GM21360 (cell line): ENCODE measurements around the gene RBM38.
"Not testable (repeated sequence)": the region's sequence is repeated elsewhere in the genome, so short reads cannot be mapped to it uniquely, and the experiment has no call there.

Experiments used
- ATAC-seq: cut with Tn5 transposase; IDR thresholded peaks from one replicate; pipeline ENCODE4 v1.9.1; 2021; ENCODE audit warnings: mild to moderate bottlenecking, moderate library complexity; ENCODE audit not compliant: unreplicated experiment

Gene RBM38

DNA sequence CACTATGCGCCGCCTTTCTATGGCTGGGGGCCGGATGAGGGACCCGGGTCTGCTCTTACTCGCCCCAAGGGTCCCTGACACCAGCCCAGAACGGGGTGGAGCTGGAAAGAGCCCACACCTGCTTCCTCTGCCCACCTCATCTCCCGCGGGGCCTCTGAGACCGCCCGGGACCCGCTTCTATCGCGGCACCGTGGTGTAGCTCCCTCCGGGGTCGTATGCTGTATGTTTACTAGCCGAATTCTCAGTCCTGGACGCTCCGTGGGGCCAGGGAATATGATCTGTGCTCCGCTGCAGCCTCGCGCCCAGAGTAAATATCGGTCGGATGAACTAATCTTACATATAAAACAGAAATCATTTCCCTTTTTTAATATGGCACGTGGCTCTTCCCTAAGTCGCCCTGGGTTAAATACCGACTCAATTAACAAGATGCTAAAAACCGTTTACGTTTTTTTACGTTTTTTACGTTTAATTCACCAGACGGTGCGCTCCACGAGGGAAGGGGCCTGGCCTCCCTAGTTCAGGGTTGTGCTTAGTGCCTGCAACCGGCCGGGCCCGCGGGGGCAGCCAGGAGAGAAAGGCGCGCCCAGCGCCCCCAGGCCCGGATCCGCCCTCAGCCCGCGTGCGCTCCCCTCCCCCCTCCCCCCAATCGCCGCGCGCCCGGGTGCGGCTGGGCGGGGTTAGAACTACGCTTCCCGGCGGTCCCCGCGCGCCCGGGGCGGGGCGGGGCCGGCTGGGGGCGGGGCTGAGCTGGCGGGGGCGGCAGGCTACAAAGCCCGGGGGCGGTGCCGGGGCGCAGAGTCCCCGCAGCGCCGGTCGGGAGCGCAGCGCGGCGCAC lies at the start of gene RBM38:
TSS of gene RBM38 (plus strand) at position 793 of the 835 bp plus-strand sequence. CDS start 186 bp downstream, outside the sequence.
- peak; percentile 47 for ATAC-seq

DNA sequence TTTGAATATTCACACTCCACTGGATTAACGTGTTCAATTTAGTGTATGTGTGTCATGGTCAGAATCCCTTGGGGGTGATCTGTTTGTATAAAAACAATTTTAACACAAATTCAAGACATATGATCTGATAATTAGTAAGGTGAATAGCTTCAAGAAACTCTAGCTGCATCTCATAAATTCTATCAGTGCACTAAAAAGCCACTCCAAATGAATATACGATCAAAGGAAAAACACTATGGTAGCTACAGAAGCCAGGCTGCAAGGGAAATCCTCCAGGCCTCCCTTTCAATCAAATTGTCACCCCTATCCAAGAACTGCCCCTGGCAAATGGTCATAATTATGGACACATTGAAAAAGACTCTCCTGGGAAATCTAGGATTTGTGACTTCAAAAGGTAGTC lies 49.5 kb upstream of the RBM38 start:
- no peak for ATAC-seq

DNA sequence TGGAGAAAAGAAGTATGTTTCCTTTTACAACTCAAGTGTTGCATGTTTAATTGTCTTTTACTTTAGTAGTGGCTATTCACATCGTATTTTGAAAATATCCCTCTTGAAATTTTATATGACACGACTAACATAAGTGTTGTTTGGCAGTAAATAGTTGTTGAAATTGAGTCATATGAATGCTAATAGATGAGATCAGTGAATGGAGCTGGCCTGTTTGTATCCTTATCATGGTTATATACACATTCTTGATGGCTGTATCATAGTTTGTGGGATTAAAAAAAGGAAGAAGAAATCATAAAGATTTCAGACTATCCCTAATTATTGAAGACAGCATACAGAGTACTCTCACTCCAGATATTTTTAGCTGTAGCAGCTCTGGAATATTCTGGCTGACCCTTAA lies 48.4 kb upstream of the RBM38 start:
- no peak for ATAC-seq

DNA sequence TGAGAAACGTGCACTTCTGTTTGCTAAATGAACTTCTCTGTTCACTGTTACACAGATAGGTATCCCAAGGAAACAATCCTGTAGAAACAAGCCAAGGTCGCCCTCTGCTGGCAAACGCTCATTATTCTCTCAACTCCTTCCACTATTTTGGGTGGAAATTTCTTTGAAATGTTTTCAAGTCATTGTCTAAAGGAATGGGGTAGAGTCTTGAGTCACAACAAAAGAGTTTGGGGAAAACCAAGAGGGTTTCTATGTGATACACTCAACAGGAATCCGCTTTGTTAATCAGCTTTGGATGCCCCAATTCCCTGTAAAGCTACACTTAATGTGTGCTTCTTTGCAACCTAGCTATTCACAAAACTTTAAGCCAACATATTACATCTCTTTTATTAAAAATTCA lies 44.7 kb upstream of the RBM38 start:
- ATAC-seq = no peak

DNA sequence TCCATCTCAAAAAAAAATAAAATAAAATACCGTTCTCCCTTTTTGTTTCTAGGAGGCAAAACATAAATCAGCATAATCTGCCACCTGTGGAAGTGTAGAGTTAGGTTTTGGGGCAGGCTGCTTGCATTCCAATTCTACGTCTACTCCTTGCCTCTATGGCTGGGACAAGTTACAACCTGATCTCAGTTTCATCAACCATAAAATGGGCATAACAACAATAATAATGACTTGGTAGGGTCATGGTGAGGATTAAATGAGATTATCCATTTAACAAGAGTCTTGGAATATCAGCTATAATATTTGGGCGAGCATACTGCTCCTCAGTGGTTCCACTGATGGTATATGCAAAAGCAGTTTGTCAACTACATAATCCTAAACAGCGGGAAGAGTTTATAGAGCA lies 43.8 kb upstream of the RBM38 start:
- ATAC-seq = no peak

DNA sequence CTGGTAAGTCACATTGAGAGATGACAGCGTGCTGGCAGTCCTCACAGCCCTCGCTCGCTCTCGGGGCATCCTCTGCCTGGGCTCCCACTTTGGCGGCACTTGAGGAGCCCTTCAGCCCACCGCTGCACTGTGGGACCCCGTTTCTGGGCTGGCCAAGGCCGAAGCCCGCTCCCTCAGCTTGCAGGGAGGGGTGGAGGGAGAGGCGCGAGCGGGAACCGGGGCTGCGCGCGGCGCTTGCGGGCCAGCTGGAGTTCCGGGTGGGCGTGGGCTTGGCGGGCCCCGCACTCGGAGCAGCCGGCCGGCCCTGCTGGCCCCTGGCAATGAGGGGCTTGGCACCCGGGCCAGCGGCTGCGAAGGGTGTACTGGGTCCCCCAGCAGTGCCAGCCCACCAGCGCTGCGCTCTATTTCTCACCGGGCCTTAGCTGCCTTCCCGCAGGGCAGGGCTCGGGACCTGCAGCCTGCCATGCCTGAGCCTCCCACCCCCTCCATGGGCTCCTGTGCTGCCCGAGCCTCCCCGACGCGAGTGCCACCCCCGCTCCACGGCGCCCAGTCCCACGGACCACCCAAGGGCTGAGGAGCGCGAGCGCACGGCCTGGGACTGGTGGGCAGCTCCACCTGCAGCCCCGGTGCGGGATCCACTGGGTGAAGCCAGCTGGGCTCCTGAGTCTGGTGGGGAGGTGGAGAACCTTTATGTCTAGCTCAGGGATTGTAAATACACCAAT lies 42.8 kb upstream of the RBM38 start:
- ATAC-seq = not testable (repeated sequence)

DNA sequence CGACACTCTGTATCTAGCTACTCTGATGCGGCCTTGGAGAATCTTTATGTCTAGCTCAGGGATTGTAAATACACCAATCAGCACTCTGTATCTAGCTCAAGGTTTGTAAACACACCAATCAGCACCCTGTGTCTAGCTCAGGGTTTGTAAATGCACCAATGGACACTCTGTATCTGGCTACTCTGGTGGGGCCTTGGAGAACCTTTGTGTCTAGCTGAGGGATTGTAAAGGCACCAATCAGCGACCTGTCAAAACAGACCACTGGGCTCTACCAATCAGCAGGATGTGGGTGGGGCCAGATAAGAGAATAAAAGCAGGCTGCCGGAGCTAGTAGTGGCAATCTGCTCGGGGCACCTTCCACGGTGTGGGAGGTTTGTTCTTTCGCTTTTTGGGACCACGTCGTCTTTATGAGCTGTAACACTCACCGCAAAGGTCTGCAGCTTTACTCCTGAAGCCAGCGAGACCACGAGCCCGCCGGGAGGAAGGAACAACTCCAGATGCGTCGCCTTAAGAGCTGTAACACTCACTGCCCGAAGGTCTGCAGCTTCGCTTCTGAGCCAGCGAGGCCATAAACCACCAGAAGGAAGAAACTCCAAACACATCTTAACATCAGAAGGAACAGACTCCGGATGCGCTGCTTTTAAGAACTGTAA lies 42.1 kb upstream of the RBM38 start:
- ATAC-seq = not testable (repeated sequence)

DNA sequence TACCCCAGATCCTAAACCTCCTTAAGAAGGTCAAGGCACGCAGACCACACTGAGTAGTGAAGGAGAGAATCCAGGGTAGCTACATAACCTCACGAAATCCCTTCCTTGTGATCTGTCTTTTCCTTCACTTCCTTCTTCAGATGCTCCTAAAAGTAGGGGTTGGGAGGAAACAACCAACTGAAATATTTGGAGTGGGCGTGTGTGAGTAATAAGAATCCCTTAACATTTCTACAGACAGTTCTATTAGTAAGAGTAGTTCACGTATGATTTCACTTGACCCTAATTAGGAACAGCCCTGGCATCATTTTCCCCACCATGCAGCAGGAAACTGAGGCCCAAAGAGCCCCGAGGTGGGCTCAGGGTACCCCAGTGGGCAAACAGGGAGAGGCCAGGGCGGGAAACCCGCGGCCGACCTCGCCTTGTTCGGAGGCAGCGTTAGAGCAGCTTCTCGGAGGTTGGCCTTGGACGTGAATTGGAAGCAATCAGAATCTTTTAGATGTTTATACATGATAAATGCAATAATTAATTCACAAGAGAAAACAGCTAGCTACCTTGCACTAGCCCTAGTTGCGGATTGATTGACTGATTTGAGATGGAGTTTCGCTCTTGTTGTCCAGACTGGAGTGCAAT lies 41.0 kb upstream of the RBM38 start:
- no peak for ATAC-seq

DNA sequence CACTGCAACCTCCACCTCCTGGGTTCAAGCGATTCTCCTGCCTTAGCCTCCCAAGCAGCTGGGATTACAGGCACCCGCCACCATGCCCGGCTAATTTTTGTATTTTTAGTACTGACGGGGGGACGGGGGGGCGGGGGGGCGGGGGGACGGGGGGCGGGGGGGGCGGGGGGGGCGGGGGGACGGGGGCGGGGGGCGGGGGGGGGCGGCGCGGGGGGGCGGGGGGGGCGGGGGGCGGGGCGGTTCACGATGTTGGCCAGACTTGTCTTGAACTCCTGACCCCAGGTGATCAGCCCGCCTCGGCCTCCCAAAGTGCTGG lies 40.5 kb upstream of the RBM38 start:
- not testable (repeated sequence) for ATAC-seq

DNA sequence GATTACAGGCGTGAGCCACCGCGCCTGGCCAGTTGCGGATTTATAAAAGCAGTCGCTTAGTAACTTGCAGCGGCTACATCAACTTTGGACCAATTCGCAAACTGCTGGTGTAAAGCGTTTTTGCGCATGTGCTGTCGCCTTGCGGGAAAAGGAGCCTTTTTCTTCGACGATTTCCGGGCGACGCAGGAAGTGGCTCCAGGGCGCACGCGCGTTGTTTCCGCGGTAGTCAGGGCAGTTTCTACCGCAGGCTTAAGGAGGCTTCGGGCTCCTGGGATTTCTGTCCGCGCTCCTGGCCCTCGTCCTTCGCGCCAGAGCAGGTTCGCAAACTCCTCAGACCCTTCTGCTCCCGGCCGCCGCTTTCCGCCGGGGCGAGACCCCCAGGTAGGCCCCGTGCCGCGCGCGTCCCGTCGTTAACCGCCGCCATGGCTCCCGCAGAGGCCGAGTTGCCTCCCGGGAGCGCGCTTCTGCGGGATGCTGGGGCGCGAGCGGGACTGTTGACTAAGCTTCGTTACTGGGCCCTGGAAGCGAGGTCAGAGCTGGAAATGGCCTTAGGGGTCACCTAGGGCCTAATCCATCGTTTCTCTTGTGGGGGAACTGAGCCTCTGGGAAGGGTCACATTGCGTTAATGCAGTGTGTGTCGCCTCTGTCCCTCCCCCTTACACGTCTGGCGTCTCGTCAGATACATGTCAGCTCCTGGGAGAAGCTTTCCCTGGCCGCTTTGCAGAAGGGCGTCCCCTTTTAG lies 40.0 kb upstream of the RBM38 start, which contains the start of gene RAE1:
TSS of gene RAE1 (plus strand) at position 214 of the 742 bp plus-strand sequence. CDS start 2,784 bp downstream, outside the sequence.
- peak; percentile 81 for ATAC-seq

DNA sequence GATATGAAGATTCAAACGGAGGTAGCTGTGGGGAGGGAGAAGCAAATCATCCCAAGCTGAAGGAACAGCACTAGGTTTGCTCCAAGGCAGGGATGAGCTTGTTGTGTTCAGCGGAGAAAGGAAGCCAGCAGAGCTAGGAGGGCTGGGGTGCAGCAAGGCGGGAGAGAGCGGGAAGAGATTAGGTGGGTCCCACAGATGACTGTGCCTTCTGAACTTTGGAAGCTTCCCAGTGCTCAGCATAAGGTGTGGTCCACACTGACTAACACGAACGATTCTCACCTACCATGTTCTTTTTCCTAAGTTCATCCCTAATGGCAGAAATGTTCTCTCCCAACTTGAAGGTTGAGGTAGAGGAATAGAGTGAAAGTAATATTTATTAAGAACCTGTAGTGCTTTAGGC lies 38.9 kb upstream of the RBM38 start:
- no peak for ATAC-seq

DNA sequence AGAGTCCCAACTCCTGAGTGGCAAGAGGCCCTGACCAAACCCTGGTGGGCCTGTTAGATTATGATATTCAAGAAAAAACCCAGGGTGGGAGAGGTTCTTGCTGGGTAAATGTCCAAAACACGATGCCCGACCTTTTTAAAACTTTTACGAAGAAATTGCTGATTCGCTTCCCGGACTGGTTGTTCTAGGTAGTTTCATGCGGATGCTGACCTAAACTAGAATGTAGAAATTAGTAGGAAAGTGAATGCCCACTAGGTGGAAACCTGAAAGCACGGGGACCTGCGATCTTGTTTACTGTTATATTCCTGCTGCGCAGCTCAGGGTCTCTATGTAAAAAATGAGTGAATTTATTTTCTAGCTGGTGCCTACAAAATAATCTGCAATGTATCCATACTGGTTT lies 37.8 kb upstream of the RBM38 start:
- ATAC-seq = no peak

DNA sequence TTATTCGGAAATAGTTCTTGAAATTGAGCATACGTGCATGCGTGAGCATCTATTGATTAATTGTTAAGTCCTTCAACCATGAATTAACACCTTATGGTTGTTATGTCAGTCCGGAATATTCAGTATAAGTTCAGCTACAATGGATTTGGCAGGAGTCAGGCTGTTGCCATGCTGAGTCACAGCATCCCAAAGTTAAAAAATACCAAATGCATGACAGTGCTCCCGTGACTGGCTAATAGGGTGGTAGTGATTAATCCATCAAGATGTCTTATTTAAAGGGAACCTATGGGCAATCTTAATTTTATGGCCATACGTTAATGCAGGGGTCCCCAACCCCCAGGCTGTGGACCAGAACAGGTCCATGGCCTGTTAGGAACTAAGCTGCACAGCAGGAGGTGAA lies 29.7 kb upstream of the RBM38 start:
- no peak for ATAC-seq

DNA sequence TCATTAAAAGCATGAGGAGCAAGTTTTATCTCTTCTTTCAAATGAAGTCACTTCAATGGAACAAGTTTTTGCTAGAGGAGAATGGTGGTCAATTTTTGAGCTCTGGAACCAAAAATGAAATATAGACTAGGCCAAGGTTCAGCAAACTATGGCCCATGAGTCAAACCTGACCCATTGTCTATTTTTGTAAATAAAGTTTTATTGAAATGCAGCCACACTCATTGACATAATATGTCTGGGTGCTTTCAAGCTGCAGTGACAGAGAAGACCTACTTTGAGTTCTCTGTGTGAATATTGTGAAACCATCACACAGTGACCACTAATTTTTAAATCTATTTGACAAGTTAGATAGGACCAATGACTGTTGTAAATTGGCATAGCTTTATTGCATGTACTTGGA lies 26.7 kb upstream of the RBM38 start:
- ATAC-seq = no peak

DNA sequence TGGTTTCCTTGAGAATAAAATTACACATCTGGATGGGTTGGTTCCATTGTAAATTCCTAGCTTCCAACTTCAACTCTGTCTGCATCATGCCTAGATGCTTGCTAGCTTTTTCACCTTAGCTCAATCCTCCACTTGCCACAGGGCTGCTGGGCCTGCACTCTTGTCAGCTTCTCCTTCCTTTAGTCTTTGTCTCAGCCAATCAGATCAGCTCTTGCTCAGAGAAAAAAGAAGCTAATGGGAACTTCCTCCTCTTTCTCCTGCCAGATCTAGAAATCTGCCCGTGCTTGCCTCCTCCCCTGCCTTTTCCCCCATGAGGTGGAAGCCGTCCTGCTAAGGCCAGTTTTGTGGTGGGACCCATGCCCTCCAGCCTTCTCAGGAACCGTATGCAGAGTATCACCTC lies 21.6 kb upstream of the RBM38 start:
- no peak for ATAC-seq

DNA sequence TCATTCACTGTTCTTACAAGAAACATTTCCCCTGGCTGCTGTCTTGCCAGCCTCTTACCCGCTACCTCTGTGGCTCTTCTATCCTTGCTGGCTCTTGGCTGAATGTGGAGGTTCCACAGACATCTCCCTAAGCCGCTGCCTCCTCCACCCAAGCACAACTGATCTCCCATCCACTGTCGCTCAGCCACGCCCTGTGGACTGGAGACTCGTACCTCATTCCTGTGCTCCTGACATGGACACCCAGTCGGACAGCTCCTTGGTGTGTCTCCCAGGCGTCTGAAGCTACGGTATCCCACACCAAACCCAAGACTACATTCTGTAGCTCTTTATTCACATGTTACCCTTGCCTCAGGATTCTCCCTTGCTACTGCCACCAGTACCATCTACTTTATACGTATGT lies 20.9 kb upstream of the RBM38 start:
- no peak for ATAC-seq

DNA sequence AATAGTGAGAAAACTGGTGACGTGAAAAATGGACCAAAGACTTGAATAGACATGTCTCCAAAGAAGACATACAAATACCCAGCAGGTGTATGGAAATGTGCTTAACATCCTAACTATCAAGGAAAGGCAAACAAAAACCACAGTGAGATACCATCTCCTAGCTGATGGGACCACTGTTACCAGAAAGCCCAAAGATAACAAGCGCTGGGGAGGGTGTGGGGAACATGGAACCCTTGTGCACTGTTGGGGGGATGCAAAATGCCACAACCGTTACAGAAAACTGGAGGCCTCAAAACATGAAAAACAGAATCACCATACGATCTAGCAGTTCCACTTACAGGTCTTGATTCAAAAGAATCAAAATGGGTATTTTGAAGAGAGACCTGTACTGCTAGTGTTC lies 19.8 kb upstream of the RBM38 start:
- ATAC-seq = no peak

DNA sequence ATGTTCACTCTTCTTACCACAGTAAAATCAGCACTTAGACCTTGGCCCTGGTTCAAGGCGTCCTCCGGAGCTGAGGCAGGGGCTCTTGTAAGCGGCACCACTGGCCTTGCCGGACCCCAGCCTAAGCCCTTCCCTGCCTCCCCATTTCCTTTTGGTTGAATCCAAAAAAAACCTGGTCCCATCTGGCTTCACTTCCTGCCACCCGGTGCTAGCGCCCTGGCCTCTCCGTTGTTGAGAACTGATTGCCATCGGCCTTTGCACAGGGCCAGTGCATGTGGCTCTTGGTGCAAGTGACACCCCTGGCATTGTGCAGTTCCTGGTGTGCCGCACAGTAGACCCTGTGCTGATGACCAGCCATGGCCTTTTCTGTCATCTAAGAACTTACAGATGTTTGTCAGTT lies 19.0 kb upstream of the RBM38 start:
- no peak for ATAC-seq

DNA sequence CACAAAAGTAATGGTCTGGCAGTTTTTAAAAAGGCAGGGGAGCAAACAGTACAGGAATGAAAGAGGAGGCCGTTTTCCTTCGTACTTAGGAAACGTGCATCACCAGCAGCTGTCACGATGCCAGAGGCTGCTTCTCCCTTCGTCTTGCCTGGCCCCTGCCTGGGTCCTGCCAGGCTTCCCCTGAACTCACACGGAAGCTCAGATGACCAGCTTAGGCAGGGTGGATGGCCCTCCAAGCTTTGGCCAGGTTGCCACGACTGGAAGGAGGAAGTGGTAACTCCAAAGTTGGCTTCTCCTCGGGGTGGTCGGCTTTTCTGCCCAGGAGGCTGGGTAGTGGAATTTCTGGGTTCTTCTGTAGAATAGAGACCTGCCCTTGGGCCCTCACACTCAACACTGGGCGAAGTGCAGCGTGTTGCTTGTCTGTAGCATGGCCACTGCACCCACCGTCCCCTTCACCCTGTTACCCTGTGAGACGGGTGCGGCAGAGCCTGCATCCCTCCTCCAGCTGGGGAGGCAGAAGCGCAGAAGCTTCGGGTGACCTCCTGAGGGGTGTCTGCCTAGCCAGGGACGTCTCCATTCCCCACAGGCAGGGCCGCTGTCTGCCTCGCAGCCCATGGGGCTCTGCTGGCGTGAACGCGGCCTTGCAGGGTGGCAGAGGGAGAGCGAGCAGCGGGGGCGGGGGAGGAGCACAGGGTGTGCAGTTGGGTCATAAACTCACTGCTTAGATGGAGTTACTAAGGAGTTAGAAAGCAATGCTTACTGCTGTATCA lies 18.4 kb upstream of the RBM38 start:
- no peak for ATAC-seq

DNA sequence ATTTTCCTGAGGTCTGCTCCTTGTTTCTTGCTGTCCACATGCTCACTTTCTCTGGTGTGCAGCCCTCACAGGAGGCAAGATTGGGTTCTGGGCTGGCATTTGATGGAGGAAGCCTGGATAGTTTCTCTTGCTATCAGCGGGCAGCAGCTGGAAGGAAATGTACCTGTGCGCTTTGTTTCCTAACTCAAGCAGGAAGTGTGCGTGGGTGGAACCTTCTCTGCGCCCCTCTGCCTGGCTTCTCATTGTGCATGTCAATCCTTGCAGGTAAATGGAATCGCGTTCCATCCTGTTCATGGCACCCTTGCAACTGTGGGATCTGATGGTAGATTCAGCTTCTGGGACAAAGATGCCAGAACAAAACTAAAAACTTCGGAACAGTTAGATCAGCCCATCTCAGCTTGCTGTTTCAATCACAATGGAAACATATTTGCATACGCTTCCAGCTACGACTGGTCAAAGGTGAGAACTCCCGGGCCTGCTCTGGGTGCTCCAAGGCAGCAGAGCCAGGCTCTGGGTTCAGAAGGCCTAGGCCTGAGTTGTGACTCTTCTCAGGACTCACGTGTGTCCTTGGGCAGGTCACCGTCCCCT lies 16.8 kb upstream of the RBM38 start:
- no peak for ATAC-seq
